Measurements from ENCODE around the gene DUSP7. TPM values are rescaled to one million over a fixed set of nuclear protein-coding genes. Genes with fewer than 3 reads are reported as not detected.

DUSP7 gene
- total and polyA plus RNA-seq, 9 of the 15 experiments (the other 6 are each of a cell fraction or from before 2014, with no cell fraction given): 0.45 to 15.8 (median 8.2) TPM

- H2AFZ ChIP-seq (ENCODE audit: low read depth, low read length): no peak overlapping the region
- H3K9me1 ChIP-seq (ENCODE audit: control insufficient read depth, insufficient read depth, low read length): no peaks in the 10 kb centered on the region
- FAIRE-seq: no peak
- ATAC-seq: no peak
- H3K27ac ChIP-seq (ENCODE audit: extremely low read depth, low read depth, low read length): no peak overlapping the region
- no peak overlapping the region for H3K4me2 ChIP-seq (ENCODE audit: insufficient read depth, low read length)
- no peak overlapping the region for H3K4me3 ChIP-seq
- no peaks in the 10 kb centered on the region for H3K27me3 ChIP-seq (ENCODE audit: control insufficient read depth in 2 of 2, insufficient read depth in 2 of 2, low read length in 2 of 2)
- intact Hi-C loops (cut with micrococcal nuclease) (no loop called here), in situ Hi-C loops (cut with MboI) (loop anchor here (25.0 kb wide), 1 partner anchor 362 kb away; no protein-coding TSS in a partner anchor)
- H3K9me3 ChIP-seq (replicated peaks; ENCODE audit: control insufficient read depth, insufficient read depth, low read depth, low read length): no peaks in the 10 kb centered on the region
- 66% methylated on average over 6 of the region's 6 CpGs for WGBS (ENCODE audit: insufficient coverage, low coverage, missing lambda C conversion rate)
- POLR2A ChIA-PET: no interaction called here
- no TSS peak for BruUV-seq (replicated peaks)
- no peaks in the 10 kb centered on the region for H3K36me3 ChIP-seq (ENCODE audit: control insufficient read depth, insufficient read depth, low read length)
- no peaks in the 10 kb centered on the region for H3K79me2 ChIP-seq (ENCODE audit: control insufficient read depth, insufficient read depth, low read length)
- CTCF ChIA-PET (ENCODE audit: low intra/inter-chr PET ratio): no interaction called here
- H3K4me1 ChIP-seq (replicated peaks in 1 of 2; ENCODE audit: control insufficient read depth in 2 of 2, insufficient read depth in 2 of 2, low read length in 2 of 2): peaks cover 30 to 34% of the 10 kb centered on the region in 2 experiments
- H4K20me1 ChIP-seq (replicated peaks; ENCODE audit: control insufficient read depth, insufficient read depth, low read length): no peaks in the 10 kb centered on the region
- no peak overlapping the region for H3K9ac ChIP-seq (ENCODE audit: insufficient read depth in 1 of 2, low read depth in 2 of 2, low read length in 2 of 2)
- no peak for DNase-seq (ENCODE audit: extremely low read depth in 1 of 4, low spot score in 3 of 4)
- TF ChIP-seq WHSC1 (IDR thresholded peaks at IDR 0.05; ENCODE audit: low read length): no peak
- TF ChIP-seq ZNF146 (CRISPR knock-in tag; IDR thresholded peaks at IDR 0.05; ENCODE audit: unreplicated experiment): no peak
- TF ChIP-seq ETS1 (conservative IDR thresholded peaks at IDR 0.05; ENCODE audit: control insufficient read depth, low read depth, low read length): no peak
- TF ChIP-seq KDM1A (IDR thresholded peaks at IDR 0.05): no peak
- no peak for TF ChIP-seq MGA (IDR thresholded peaks at IDR 0.05)
- TF ChIP-seq MYBL2 (IDR thresholded peaks at IDR 0.05; ENCODE audit: low read depth): no peak
- no peak for TF ChIP-seq MYBL2 (CRISPR knock-in tag; IDR thresholded peaks at IDR 0.05; ENCODE audit: borderline replicate concordance)
- no peak for TF ChIP-seq ZNF133 (CRISPR knock-in tag; IDR thresholded peaks at IDR 0.05)
These were observed 31.5 kb downstream of the DUSP7 start for GRCh38 chr3:52024765-52025452.
